ENCODE measurements around the gene MLF2. TPM values are rescaled to one million over a fixed set of nuclear protein-coding genes. Genes with fewer than 3 reads are reported as not detected.
A peak's percentile ranks its signal among the peaks of the same experiment; 100 is the strongest.

MLF2 gene
- total RNA-seq, 4 donors from 2014 or later, result 140 to 290 (median 216) TPM

GRCh38 chr12:6736754-6737153 lies 16.2 kb downstream of the MLF2 start:
- Histone ChIP-seq H3K4me1 (peaks cover 0 to 12% (median 0%) of the 10 kb centered on the region in 3 donors), H3K36me3 (peaks cover 0 to 29% of the 10 kb centered on the region in 2 donors), H3K4me3 (no peak overlapping the region)

GRCh38 chr12:6735448-6736191 lies 17.3 kb downstream of the MLF2 start:
- Histone ChIP-seq H3K27me3 (no peaks in the 10 kb centered on the region), H3K9me3 (no peaks in the 10 kb centered on the region), H3K27ac (peak overlapping the region in 3 of 4 donors; percentile 41 to 66 (median 48)), H3K36me3 (peaks cover 0 to 40% of the 10 kb centered on the region in 2 donors), H3K4me3 (no peak overlapping the region), H3K4me1 (peaks cover 0 to 12% (median 0%) of the 10 kb centered on the region in 3 donors)
- no peak for TF ChIP-seq POLR2AphosphoS5 (IDR thresholded peaks at IDR 0.05)
- no peak for TF ChIP-seq EP300 (IDR thresholded peaks at IDR 0.05)
- TF ChIP-seq, protein P1, sequence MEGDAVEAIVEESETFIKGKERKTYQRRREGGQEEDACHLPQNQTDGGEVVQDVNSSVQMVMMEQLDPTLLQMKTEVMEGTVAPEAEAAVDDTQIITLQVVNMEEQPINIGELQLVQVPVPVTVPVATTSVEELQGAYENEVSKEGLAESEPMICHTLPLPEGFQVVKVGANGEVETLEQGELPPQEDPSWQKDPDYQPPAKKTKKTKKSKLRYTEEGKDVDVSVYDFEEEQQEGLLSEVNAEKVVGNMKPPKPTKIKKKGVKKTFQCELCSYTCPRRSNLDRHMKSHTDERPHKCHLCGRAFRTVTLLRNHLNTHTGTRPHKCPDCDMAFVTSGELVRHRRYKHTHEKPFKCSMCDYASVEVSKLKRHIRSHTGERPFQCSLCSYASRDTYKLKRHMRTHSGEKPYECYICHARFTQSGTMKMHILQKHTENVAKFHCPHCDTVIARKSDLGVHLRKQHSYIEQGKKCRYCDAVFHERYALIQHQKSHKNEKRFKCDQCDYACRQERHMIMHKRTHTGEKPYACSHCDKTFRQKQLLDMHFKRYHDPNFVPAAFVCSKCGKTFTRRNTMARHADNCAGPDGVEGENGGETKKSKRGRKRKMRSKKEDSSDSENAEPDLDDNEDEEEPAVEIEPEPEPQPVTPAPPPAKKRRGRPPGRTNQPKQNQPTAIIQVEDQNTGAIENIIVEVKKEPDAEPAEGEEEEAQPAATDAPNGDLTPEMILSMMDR (IDR thresholded peaks at IDR 0.05), result peak in 3 of 4 experiments; percentile 77 to 81 (median 77)
- no peak for TF ChIP-seq POLR2A (IDR thresholded peaks at IDR 0.05)
- ATAC-seq, result peak; percentile 88
- WGBS, 2 donors (ENCODE audit: low coverage in 1 of 2), result 0 to 32% methylated on average over 3 to 8 of the region's 8 CpGs

More at GRCh38 chr12:6736754-6737153, 16.2 kb downstream of the MLF2 start:
- Histone ChIP-seq H3K27ac (peak overlapping the region in 1 of 4 donors; percentile 41), H3K27me3 (no peaks in the 10 kb centered on the region), H3K9me3 (no peaks in the 10 kb centered on the region)
- WGBS, 2 donors (ENCODE audit: low coverage in 1 of 2), result 96 to 100% methylated on average over 4 of the region's 5 CpGs
- TF ChIP-seq POLR2AphosphoS5 (IDR thresholded peaks at IDR 0.05) (no peak), EP300 (IDR thresholded peaks at IDR 0.05) (no peak), POLR2A (IDR thresholded peaks at IDR 0.05) (no peak)
- TF ChIP-seq, protein P1 (IDR thresholded peaks at IDR 0.05), result no peak
- no peak for ATAC-seq

DNA sequence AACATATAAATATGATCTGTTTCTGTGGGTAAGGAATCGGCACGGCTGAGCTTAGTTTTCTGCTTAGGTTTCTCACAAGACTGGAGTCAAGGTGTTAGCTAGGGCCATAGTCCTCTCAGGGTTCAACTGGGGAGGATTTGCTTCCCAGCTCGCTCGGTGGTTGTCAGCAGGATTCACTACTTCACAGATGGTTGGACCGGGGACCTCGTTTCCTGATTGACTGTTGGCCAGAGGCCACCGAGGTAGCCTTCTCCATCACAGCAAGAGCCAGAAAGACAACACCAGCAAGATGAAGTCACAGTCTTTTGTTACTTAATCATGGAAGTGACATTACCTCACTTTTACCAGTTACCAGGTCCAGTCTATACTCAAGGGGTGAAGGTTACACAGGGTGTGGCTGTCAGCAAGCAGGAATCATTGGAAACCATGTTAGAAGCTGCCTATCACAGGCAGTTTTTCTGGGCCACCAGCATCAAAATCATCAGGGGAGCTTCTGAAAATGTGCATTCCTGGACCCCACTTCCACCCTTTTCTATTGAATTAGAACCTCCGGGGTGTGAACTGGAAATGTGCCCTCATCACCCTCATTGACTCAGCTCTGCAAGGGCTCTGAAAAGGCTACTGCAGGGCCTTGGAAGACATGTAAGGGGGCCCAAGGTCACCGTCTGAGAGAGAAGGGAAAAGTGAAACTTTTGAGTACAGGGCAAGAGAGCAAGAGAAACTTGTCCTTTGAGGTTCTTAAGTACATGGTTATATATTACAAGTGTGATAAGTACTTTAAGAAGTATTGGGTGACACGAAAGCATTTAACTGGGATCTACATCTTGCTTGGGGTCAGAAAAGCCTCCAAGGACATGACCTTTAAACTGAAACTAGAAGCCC lies 18.2 kb downstream of the MLF2 start:
- H3K36me3 ChIP-seq, result peaks cover 0 to 49% of the 10 kb centered on the region in 2 donors
- H3K27me3 ChIP-seq, result no peaks in the 10 kb centered on the region
- ATAC-seq, result no peak
- peaks cover 0 to 12% (median 0%) of the 10 kb centered on the region in 3 donors for H3K4me1 ChIP-seq
- H3K4me3 ChIP-seq, result no peak overlapping the region
- TF ChIP-seq POLR2A (IDR thresholded peaks at IDR 0.05), result no peak
- TF ChIP-seq EP300 (IDR thresholded peaks at IDR 0.05), result no peak
- TF ChIP-seq POLR2AphosphoS5 (IDR thresholded peaks at IDR 0.05), result no peak
- TF ChIP-seq, protein P1 (IDR thresholded peaks at IDR 0.05), result no peak
- H3K27ac ChIP-seq, result peak overlapping the region in 3 of 4 donors; percentile 41 to 66 (median 48)
- 59 to 75% methylated on average over 3 to 8 of the region's 10 CpGs for WGBS, 2 donors (ENCODE audit: low coverage in 1 of 2)
- no peaks in the 10 kb centered on the region for H3K9me3 ChIP-seq

DNA sequence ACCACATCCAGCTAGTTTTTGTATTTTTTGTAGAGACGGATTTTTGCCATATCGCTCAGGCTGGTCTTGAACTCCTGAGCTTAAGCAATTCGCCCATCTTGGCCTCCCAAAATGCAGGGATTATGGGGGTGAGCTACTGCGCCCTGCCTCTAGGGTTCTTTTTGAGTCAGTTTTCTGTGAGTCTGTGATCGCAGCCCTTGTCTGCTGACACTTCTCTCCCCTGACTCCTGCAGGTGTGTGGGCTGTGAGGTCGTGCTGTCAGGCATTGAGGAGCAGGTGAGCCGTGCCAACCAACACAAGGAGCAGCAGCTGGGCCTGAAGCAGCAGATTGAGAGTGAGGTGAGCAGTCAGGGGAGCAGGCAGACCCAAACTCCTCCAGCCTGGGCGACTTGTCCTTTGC lies 22.8 kb downstream of the MLF2 start:
- Histone ChIP-seq H3K4me1 (peaks cover 0 to 7% (median 2%) of the 10 kb centered on the region in 3 donors), H3K9me3 (no peaks in the 10 kb centered on the region), H3K27me3 (no peaks in the 10 kb centered on the region), H3K4me3 (no peak overlapping the region), H3K36me3 (peaks cover 0 to 89% of the 10 kb centered on the region in 2 donors), H3K27ac (no peak overlapping the region)
- no peak for ATAC-seq
- WGBS, 2 donors (ENCODE audit: low coverage in 1 of 2), result 100% methylated on average over 2 of the region's 8 CpGs; no CpG with 5 or more reads in 1 of the 2 donors
- TF ChIP-seq, protein P1 (IDR thresholded peaks at IDR 0.05), result no peak
- TF ChIP-seq EP300 (IDR thresholded peaks at IDR 0.05) (no peak), POLR2AphosphoS5 (IDR thresholded peaks at IDR 0.05) (no peak), POLR2A (IDR thresholded peaks at IDR 0.05) (no peak)
